HG02678 (cell line): ENCODE measurements around the gene ARPC2.
"Not testable (repeated sequence)": the region's sequence is repeated elsewhere in the genome, so short reads cannot be mapped to it uniquely, and the experiment has no call there.

Experiments used
- ATAC-seq: cut with Tn5 transposase; IDR thresholded peaks from one replicate; pipeline ENCODE4 v1.9.1; 2021; ENCODE audit warnings: mild to moderate bottlenecking, moderate library complexity; ENCODE audit not compliant: unreplicated experiment

ARPC2 gene

DNA sequence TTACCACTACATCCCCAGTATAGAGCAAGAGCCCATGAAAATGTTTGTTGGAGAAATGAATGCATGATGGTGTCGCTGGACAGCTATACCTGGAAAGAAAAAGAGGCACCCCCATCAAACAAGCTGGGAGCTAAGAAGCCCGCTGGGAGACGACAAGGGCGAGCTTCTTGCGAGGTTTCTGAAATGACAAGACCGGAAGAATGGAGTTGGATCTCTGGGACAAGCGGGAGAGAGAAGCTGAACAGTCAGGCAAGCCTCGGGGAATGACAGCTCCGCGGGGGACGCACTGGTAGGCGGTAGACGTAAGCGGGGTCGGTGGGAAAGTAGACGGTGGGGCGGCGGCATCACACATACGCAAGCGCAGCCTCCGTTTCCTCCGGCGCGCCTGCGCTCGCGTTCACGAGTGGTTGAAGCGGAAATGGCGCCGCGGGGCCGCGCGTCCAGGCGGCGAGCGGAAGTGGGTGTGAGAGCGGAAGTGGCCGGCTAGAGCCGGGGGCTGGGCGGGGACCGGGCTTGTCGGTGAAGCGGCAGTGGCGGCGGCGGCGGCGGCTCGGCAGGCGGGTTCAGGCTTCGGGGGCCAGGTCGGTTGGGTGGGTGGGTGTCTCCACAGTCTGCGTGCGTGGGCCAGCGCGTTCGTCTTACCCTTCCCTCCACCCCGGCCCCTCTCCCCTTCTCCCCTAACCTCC, at the start of gene ARPC2:
ARPC2 (plus strand) TSS at position 516 of the 686 bp plus-strand sequence. CDS start 282 bp downstream, outside the sequence.
- ATAC-seq, result peak; percentile 65

GRCh38 chr2:218168016-218168415, 49.0 kb upstream of the ARPC2 start:
- ATAC-seq, result no peak

DNA sequence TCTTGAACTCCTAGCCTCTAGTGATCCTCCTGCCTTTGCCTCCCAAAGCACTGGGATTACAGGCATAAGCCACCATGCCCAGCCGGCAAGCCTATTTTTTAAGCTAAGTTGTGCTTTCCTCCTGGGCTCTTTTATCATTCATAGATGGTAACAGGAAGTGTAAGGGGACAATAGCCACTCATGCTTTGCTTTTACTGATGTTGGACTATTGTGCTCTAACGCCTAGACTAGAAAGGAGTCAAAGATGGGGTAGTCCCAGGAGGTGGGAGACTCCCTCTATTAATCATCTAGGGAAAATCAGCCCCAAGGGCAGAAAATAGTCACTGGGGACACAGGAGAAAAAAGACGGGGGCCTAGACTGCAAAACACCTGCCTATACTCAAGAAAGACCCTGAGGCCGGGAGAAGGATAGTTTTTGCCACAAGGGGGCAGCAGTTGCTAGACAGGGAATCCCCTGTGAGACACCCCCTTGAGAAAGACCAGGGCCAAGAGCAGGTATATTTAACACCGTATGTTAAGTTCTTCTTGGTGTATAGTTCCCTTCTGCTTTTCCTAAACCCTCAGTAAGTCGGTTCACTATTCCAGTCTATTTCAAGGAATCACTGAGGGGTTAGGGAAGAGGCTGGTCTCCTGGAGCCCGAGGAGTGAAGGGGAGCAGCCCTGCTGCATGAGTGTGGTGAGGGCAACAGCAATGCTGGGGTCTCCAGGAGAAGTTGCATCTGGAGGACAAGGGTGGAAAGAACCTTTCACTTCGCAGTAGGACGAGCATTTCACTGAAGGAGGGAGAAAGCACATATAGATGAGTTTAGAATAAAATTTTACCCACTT, 48.1 kb upstream of the ARPC2 start:
- no peak for ATAC-seq

DNA sequence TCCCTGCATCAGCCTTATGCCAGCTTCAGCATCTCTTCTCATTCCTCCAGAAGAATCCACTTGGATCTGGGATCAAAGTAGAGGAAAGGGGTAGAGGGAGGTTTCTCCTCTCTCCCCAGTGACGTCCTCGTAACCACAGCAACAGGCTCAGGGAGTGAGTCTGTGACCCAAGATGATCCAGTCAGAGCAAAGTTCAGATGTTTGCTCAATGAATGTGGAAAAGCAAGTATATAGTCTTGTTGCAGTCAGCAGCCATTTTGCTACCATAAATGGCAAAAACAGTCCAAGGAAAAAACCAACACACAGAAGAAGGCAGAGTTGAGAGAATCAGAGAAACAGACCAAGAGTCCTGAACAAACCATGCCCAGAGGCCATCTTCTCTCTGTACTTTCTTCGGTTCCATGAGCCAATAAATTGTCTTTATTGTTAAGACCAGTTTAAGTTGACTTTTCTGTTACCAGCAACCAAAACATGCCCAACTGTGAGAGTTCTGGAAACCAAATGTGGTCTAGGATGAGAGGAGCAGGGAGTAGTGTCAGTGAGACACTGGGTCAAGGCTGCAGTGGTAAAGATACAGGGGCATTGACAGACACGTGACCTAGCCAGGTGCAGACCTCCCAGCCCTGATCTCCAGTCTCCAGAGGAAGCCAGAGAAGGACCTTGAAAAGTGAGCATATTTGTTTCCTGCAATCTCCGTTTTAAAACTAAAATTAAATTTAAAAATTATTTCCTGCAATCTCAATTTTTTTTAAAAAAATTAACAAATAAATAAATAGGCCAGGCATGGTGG, 47.0 kb upstream of the ARPC2 start:
- no peak for ATAC-seq

GRCh38 chr2:218171744-218172143, 45.2 kb upstream of the ARPC2 start:
- not testable (repeated sequence) for ATAC-seq

- no peak for ATAC-seq
These were observed 44.1 kb upstream of the ARPC2 start for GRCh38 chr2:218172845-218173244.

GRCh38 chr2:218179782-218180181, 37.2 kb upstream of the ARPC2 start:
- no peak for ATAC-seq

- no peak for ATAC-seq
These were observed 36.4 kb upstream of the ARPC2 start for GRCh38 chr2:218180467-218181114.

- ATAC-seq, result no peak
These were observed 32.7 kb upstream of the ARPC2 start for GRCh38 chr2:218184331-218184730.

DNA sequence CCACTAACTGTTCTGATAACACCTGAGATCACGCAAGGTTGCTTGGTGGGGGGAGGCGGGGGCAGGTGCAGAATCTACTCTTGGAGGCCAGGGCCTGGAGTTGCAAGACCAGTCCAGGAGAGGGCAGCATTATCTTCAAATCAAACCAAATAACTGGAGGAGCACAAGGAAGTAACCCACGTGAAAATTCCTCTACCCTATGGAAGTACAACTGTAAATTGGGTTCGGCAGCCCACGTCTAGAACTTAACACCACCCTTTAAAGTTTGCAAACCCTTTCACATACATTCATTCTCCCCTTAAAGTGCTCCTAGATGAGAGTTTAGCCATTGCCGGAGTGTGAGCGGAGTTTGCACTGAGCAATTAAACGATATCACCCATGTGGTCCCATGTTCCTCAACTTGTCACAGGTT, 30.6 kb upstream of the ARPC2 start:
- peak; percentile 76 for ATAC-seq

DNA sequence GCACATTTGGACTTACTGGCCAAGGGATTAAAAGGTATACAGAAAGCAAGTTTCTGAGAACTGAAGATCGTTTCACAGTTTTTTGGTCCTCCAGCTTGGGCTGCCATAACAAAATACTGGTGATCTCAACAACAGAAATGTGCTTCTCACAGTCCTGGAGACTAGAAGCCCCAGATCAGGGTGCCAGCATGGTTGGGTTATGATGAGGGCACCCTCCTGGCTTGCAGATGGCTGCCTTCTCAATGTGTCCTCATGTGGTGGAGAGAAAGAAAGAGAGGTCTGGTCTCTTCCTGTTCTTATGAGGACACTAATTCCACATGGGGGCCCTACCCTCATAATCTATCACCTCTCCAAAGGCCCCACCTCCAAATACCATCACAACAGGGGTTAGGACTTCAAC, 30.1 kb upstream of the ARPC2 start:
- ATAC-seq, result no peak

GRCh38 chr2:218187296-218188015, 29.5 kb upstream of the ARPC2 start:
- ATAC-seq, result no peak

DNA sequence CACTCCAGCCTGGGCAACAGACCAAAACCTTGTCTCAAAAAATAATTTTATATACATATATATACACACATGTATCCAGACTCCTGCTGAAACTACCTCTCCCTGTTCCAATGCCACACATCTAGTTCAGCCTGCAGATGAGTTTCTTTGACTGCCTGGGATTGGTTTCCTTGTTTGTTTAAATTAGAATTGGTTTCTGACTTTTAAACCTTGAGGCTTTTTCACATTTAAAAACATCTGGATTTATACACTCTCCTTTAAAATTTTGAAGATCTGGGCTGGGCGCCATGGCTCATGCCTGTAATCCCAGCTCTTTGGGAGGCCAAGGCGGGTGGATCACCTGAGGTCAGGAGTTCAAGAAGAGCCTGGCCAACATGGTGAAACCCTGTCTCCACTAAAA, 28.5 kb upstream of the ARPC2 start:
- no peak for ATAC-seq

- ATAC-seq, result no peak
These were observed 24.0 kb upstream of the ARPC2 start for GRCh38 chr2:218192902-218193430.

- ATAC-seq, result no peak
These were observed 23.3 kb upstream of the ARPC2 start for GRCh38 chr2:218193701-218194100.

DNA sequence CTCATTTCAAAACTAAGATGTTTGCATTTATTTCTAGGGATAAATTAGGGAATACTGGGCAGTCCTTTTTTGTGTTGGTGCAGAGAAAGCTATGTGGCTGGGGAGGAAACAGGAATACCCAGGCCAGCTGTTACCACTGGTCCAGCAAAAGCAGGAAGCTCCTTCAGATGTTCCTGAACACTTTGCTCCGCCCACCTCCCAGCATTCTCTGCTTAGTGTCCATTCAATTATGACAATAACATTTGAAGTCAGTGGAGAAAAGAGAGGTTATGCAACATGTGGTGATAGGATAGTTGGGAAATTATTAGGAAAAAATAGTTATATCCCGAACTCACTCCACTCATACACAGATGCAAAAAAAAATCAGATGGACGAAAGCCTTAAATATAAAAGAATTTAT, 22.1 kb upstream of the ARPC2 start:
- ATAC-seq, result no peak

DNA sequence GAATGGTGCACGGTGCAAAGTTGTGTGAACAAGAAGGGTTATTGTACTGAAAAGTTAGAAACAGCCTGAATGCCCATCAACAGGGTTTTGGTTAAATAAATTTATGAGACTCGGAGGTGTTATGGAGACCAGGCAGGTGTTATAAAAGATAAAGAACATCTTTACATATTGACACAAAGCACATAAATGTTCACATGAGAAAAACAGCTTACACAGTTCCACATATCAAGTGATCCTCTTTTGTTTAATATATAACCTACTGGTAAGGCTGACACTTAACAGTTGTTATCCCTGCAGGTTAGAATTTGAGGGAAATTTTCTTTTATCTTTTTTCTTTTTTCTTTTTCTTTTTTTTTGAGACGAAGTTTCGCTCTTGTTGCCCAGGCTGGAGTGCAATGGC, 20.0 kb upstream of the ARPC2 start:
- no peak for ATAC-seq

- no peak for ATAC-seq
These were observed 14.7 kb upstream of the ARPC2 start for GRCh38 chr2:218202266-218202665.

DNA sequence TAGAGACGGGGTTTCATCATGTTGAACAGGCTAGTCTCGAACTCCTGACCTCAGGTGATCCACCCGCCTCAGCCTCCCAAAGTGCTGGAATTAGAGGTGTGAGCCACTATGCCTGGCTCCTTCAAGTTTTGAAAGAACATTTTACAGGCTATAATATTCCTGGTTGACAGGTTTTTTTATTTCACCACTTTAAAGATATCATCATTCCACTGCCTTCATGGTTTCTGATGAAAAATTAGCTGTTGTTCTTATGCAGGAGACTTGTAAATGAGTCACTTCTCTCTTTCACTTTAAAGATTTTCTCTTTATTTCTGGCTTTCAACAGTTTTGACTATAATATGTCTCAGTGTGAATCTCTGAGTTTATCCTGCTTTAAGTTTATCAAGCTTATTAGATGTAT, 7.9 kb upstream of the ARPC2 start:
- no peak for ATAC-seq

DNA sequence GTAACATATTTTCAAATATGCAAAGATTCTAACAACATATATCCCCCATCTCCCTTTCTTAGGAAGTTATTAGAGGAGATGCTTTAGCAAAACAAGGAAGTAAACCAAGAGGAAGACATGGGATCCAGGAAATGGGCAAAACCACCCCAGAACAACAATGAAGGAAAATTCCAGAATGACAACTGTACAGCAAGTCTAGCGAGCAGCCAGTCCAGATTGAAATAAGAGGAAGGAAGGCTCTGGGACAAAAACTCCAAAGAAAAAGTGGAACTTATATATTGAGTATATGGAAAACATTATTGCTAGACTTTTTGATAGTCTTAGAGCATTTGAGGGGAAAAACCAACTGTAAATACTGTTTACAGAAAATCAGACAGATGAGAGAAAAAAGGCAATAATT, 2.9 kb upstream of the ARPC2 start:
- no peak for ATAC-seq
